Hepatocyte (in vitro differentiated cells): ENCODE measurements around the gene EIF3B. TPM values are rescaled to one million over a fixed set of nuclear protein-coding genes. Genes with fewer than 3 reads are reported as not detected.
"Not testable (repeated sequence)": the region's sequence is repeated elsewhere in the genome, so short reads cannot be mapped to it uniquely, and the experiment has no call there.

Source experiments
- DNase-seq: peaks from one replicate; pipeline ENCODE4 v3.0.0-alpha.2; 2016; ENCODE audit warnings: low spot score
- H2AFZ ChIP-seq: fragments of 200-600 bp; sonication (generic); 2 replicates; pipeline ENCODE4 v1.6.0; 2016; ENCODE audit warnings: antibody characterized with exemption, mild to moderate bottlenecking
- H3K27ac ChIP-seq: fragments of 200-600 bp; sonication (generic); 2 replicates; pipeline ENCODE4 v1.5.1; 2016; ENCODE audit warnings: mild to moderate bottlenecking
- H3K27me3 ChIP-seq: fragments of 200-600 bp; sonication (generic); 2 replicates; pipeline ENCODE4 v1.6.1; 2016
- H3K36me3 ChIP-seq: fragments of 200-600 bp; sonication (generic); replicated peaks from 2 replicates; pipeline ENCODE4 v1.5.1; 2016; ENCODE audit warnings: low read depth; ENCODE audit not compliant: insufficient read depth
- H3K4me1 ChIP-seq: fragments of 200-600 bp; sonication (generic); 2 replicates; pipeline ENCODE4 v1.5.1; 2016; ENCODE audit warnings: mild to moderate bottlenecking, moderate library complexity; ENCODE audit not compliant: insufficient read depth
- H3K4me2 ChIP-seq: fragments of 200-600 bp; sonication (generic); 2 replicates; pipeline ENCODE4 v1.6.0; 2016
- H3K4me3 ChIP-seq: fragments of 200-600 bp; sonication (generic); 2 replicates; pipeline ENCODE4 v1.5.1; 2016; ENCODE audit warnings: mild to moderate bottlenecking
- H3K79me2 ChIP-seq: fragments of 200-600 bp; sonication (generic); 2 replicates; pipeline ENCODE4 v1.6.0; 2017; ENCODE audit warnings: mild to moderate bottlenecking
- H3K9me2 ChIP-seq: fragments of 200-600 bp; sonication (generic); replicated peaks from 2 replicates; pipeline ENCODE4 v1.6.0; 2017; ENCODE audit warnings: mild to moderate bottlenecking; ENCODE audit not compliant: insufficient read depth
- H3K9me3 ChIP-seq: fragments of 200-600 bp; sonication (generic); 2 replicates; pipeline ENCODE4 v1.5.1; 2016; ENCODE audit warnings: low read depth, mild to moderate bottlenecking
- H4K20me1 ChIP-seq: fragments of 200-600 bp; sonication (generic); 2 replicates; pipeline ENCODE4 v1.6.0; 2016; ENCODE audit warnings: mild to moderate bottlenecking; ENCODE audit not compliant: insufficient read depth, poor library complexity, severe bottlenecking
- EZH2 ChIP-seq: fragments of 200-600 bp; sonication (generic); IDR thresholded peaks from 2 replicates; pipeline ENCODE4 v1.6.1; 2016; ENCODE audit warnings: antibody characterized with exemption, mild to moderate bottlenecking, borderline replicate concordance
- EZH2phosphoT487 ChIP-seq: fragments of 200-600 bp; sonication (generic); IDR thresholded peaks from one replicate; pipeline ENCODE4 v1.6.1; 2018; ENCODE audit warnings: antibody characterized with exemption, mild to moderate bottlenecking, low read depth, moderate library complexity; ENCODE audit not compliant: unreplicated experiment, severe bottlenecking
- WGBS: methylation state at CpG from one replicate; pipeline ENCODE4 v1.1.6; 2016; ENCODE audit warnings: low lambda C conversion rate; ENCODE audit errors: missing lambda C conversion rate; 5-methylcytosine and 5-hydroxymethylcytosine counted together
- polyA plus RNA-seq: library from polyadenylated mRNA; unstranded; fragments of >200 nt; fragmentation: Nextera tagmentation; extraction: Ambion mirVana; gene quantifications from 2 replicates; pipeline ENCODE4 v1.2.1, GENCODE V29; 2016
- total RNA-seq: library from RNA; depleted of rRNA; stranded (reverse); fragments of >200 nt; gene quantifications from 2 replicates; pipeline ENCODE4 v1.2.3, GENCODE V29; 2014
- TF ChIP-seq, protein P1 (sequence below): fragments of 200-600 bp; sonication (generic); IDR thresholded peaks from 2 replicates; pipeline ENCODE4 v1.5.1; 2016; ENCODE audit warnings: antibody characterized with exemption, mild to moderate bottlenecking; ENCODE audit not compliant: poor library complexity

The EIF3B gene
- total and polyA plus RNA-seq, 2 experiments from 2014 or later: 122 to 145 TPM

- TF ChIP-seq EZH2: no peak
- TF ChIP-seq, protein P1, sequence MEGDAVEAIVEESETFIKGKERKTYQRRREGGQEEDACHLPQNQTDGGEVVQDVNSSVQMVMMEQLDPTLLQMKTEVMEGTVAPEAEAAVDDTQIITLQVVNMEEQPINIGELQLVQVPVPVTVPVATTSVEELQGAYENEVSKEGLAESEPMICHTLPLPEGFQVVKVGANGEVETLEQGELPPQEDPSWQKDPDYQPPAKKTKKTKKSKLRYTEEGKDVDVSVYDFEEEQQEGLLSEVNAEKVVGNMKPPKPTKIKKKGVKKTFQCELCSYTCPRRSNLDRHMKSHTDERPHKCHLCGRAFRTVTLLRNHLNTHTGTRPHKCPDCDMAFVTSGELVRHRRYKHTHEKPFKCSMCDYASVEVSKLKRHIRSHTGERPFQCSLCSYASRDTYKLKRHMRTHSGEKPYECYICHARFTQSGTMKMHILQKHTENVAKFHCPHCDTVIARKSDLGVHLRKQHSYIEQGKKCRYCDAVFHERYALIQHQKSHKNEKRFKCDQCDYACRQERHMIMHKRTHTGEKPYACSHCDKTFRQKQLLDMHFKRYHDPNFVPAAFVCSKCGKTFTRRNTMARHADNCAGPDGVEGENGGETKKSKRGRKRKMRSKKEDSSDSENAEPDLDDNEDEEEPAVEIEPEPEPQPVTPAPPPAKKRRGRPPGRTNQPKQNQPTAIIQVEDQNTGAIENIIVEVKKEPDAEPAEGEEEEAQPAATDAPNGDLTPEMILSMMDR: peak; percentile 13
- H3K4me3 ChIP-seq: no peak overlapping the region
- H4K20me1 ChIP-seq: no peaks in the 10 kb centered on the region
- H3K27ac ChIP-seq: no peak overlapping the region
- H3K79me2 ChIP-seq: no peaks in the 10 kb centered on the region
- WGBS: 83% methylated on average over 19 of the region's 19 CpGs
- DNase-seq: no peak
- H3K9me3 ChIP-seq: no peaks in the 10 kb centered on the region
- H3K27me3 ChIP-seq: no peaks in the 10 kb centered on the region
- H3K9me2 ChIP-seq: no peaks in the 10 kb centered on the region
- no peak overlapping the region for H3K4me2 ChIP-seq
- H3K4me1 ChIP-seq: no peaks in the 10 kb centered on the region
- H2AFZ ChIP-seq: no peak overlapping the region
- H3K36me3 ChIP-seq: no peaks in the 10 kb centered on the region
These were observed 30.0 kb downstream of the EIF3B start for GRCh38 chr7:2384354-2385243.

DNA sequence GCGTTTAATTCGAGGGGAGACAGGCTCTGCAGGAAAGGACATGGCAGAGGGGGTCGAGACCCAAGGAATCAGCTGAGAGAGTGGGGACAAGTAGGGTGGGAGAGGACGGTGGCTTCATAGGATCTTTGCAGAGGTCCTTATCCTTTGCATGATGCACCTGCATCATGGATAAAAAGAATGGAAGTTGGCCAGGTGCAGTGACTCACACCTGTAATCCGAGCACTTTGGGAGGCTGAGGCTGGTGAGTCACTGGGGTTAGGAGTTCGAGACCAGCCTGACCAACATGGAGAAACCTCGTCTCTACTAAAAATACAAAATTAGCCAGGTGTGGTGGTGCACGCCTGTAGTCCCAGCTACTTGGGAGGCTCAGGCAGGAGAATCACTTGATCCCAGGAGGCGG lies 31.5 kb downstream of the EIF3B start:
- H3K9me2 ChIP-seq, DNase-seq, H3K27me3 ChIP-seq, H3K4me1 ChIP-seq, H3K4me2 ChIP-seq, H3K27ac ChIP-seq, H2AFZ ChIP-seq, H3K9me3 ChIP-seq, H3K4me3 ChIP-seq, H3K79me2 ChIP-seq, H3K36me3 ChIP-seq, H4K20me1 ChIP-seq: not testable (repeated sequence)
- WGBS: 92% methylated on average over 9 of the region's 9 CpGs

DNA sequence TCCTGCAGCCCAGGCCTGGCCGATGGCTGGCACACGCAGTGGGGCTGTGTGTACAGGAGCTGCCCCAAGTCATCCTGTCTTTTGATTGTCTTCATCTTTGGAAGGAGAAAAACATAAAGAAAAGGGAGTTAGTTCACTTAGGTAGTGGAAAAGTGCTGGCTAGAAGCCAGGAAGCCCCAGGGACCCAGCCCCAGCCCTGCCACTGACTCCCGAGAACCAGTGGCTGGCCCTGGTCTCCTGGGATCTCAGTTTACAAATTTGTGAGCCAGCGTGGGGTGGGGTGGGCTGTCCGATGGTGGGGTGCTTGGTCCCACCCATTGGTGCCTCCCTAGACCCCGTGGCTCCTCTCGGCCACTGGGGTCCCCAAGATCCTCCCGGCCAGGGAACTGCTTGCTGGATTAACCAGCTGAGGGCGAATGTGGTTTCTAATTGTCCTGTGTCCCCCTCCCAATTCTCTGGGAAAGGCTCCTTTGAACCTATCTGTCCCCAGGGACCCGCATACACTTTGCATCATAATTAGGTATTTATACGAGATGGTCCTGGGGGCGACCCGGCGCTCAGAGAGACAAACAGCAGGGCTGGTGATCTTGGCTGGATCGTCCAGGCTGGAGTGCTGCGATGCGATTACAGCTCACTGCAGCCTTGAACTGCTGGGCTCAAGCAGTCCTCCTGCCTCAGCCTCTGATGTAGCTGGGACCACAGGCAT lies 32.5 kb downstream of the EIF3B start:
- Histone ChIP-seq H3K36me3 (no peaks in the 10 kb centered on the region), H3K27ac (no peak overlapping the region), H3K79me2 (no peaks in the 10 kb centered on the region), H4K20me1 (no peaks in the 10 kb centered on the region), H2AFZ (no peak overlapping the region), H3K4me3 (no peak overlapping the region), H3K4me2 (no peak overlapping the region), H3K9me2 (no peaks in the 10 kb centered on the region), H3K9me3 (no peaks in the 10 kb centered on the region), H3K27me3 (no peaks in the 10 kb centered on the region), H3K4me1 (peaks cover 5% of the 10 kb centered on the region)
- no peak for DNase-seq
- TF ChIP-seq EZH2: no peak
- TF ChIP-seq, protein P1: no peak
- no peak for TF ChIP-seq EZH2phosphoT487
- 85% methylated on average over 17 of the region's 17 CpGs for WGBS

- Histone ChIP-seq H4K20me1 (no peaks in the 10 kb centered on the region), H3K9me2 (no peaks in the 10 kb centered on the region), H2AFZ (no peak overlapping the region), H3K36me3 (no peaks in the 10 kb centered on the region), H3K4me2 (no peak overlapping the region), H3K4me1 (peaks cover 5% of the 10 kb centered on the region), H3K9me3 (no peaks in the 10 kb centered on the region), H3K27me3 (no peaks in the 10 kb centered on the region), H3K79me2 (no peaks in the 10 kb centered on the region), H3K4me3 (no peak overlapping the region), H3K27ac (no peak overlapping the region)
- DNase-seq: no peak
- no peak for TF ChIP-seq EZH2phosphoT487
- TF ChIP-seq, protein P1: no peak
- no peak for TF ChIP-seq EZH2
- 97% methylated on average over 31 of the region's 31 CpGs for WGBS
These were observed 33.4 kb downstream of the EIF3B start for GRCh38 chr7:2387897-2388636.
